ENCODE results near the gene FCHO2.

Gene FCHO2

DNA sequence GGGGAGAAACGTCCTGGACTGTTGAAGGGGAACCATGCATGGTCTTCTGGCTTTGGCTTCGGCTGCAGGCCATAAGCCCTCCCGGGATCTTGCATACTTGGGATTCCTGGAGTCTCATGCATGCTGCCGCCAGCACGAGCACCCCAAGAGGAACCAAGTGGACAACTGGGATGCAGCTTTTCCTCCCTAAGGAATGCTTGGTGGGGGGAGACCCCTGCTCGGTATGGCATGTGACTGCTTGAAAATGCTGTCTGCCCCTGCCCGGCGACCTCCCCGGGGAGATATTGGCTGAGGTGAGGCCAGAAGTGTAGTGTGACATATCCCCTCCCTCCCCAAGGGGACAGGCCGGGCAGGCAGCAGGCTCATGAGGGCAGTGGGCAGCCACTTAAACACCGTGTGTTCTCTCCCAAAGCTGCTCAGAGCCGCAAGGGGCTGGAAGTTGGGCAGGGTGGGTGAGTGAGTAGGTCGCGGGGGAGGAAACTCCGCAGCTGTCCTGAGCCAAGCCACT lies 180.3 kb downstream of the FCHO2 start:
- peaks cover 14% of the 10 kb centered on the region for H3K4me1 ChIP-seq (ENCODE audit: control insufficient read depth, insufficient read depth, low read length)
- H3K36me3 ChIP-seq (ENCODE audit: control insufficient read depth, insufficient read depth, low read length), result no peaks in the 10 kb centered on the region
- H3K27me3 ChIP-seq (ENCODE audit: control insufficient read depth, insufficient read depth, low read length), result no peaks in the 10 kb centered on the region
- no peak overlapping the region for H3K4me3 ChIP-seq (ENCODE audit: low read depth, low read length)
- no peaks in the 10 kb centered on the region for H3K9me3 ChIP-seq (ENCODE audit: control insufficient read depth, insufficient read depth, low read length)
- H3K9ac ChIP-seq (ENCODE audit: low read depth, low read length), result no peak overlapping the region
- H3K27ac ChIP-seq (ENCODE audit: low read depth, low read length), result no peak overlapping the region

- Histone ChIP-seq H3K27me3 (ENCODE audit: control insufficient read depth, insufficient read depth, low read length) (no peaks in the 10 kb centered on the region), H3K4me3 (ENCODE audit: low read depth, low read length) (no peak overlapping the region), H3K9ac (ENCODE audit: low read depth, low read length) (no peak overlapping the region), H3K9me3 (ENCODE audit: control insufficient read depth, insufficient read depth, low read length) (no peaks in the 10 kb centered on the region), H3K36me3 (ENCODE audit: control insufficient read depth, insufficient read depth, low read length) (no peaks in the 10 kb centered on the region), H3K27ac (ENCODE audit: low read depth, low read length) (no peak overlapping the region), H3K4me1 (ENCODE audit: control insufficient read depth, insufficient read depth, low read length) (peaks cover 10% of the 10 kb centered on the region)
Measured at GRCh38 chr5:73137563-73138530, 182.0 kb downstream of the FCHO2 start.

- Histone ChIP-seq H3K27me3 (ENCODE audit: control insufficient read depth, insufficient read depth, low read length) (no peaks in the 10 kb centered on the region), H3K4me1 (ENCODE audit: control insufficient read depth, insufficient read depth, low read length) (peaks cover 10% of the 10 kb centered on the region), H3K9ac (ENCODE audit: low read depth, low read length) (no peak overlapping the region), H3K27ac (ENCODE audit: low read depth, low read length) (no peak overlapping the region), H3K36me3 (ENCODE audit: control insufficient read depth, insufficient read depth, low read length) (no peaks in the 10 kb centered on the region), H3K4me3 (ENCODE audit: low read depth, low read length) (no peak overlapping the region), H3K9me3 (ENCODE audit: control insufficient read depth, insufficient read depth, low read length) (no peaks in the 10 kb centered on the region)
Measured at GRCh38 chr5:73139485-73139884, 183.6 kb downstream of the FCHO2 start.
